HFFc6 (cell line): ENCODE results near the gene AFF2. TPM values are rescaled to one million over a fixed set of nuclear protein-coding genes. Genes with fewer than 3 reads are reported as not detected.
"Not testable (repeated sequence)": the region's sequence is repeated elsewhere in the genome, so short reads cannot be mapped to it uniquely, and the experiment has no call there.

Experiments
- DNase-seq: peaks from one replicate; pipeline ENCODE4 v3.0.0-alpha.2; 2018
- H3K27ac Mint-ChIP-seq: 2 replicates; pipeline ENCODE4 v1.8.0; 2020; ENCODE audit warnings: mild to moderate bottlenecking, mixed read lengths
- H3K27me3 Mint-ChIP-seq: 2 replicates; pipeline ENCODE4 v1.8.0; 2021; ENCODE audit warnings: mild to moderate bottlenecking, moderate library complexity, mixed read lengths; ENCODE audit not compliant: insufficient read depth
- H3K36me3 Mint-ChIP-seq: 2 replicates; pipeline ENCODE4 v1.8.0; 2021; ENCODE audit warnings: low read depth, mixed read lengths
- H3K4me1 Mint-ChIP-seq: 2 replicates; pipeline ENCODE4 v1.8.0; 2020; ENCODE audit warnings: low read depth, mixed read lengths
- H3K4me3 Mint-ChIP-seq: 2 replicates; pipeline ENCODE4 v1.8.0; 2020; ENCODE audit warnings: mild to moderate bottlenecking, moderate library complexity, mixed read lengths
- H3K9me3 Mint-ChIP-seq: 2 replicates; pipeline ENCODE4 v1.8.0; 2020; ENCODE audit warnings: mild to moderate bottlenecking, mixed read lengths
- total RNA-seq, 6 experiments: library from RNA; stranded (reverse); fragmentation: NEBNext Ultra II Directional; extraction: Animal tissue kit (Norgen Biotek cat#: 25700); gene quantifications; 2 replicates in 1 of 6; 3 replicates in 5 of 6; pipeline ENCODE4 v1.2.3, GENCODE V29; 2021
- TF ChIP-seq, protein P1 (sequence below): fragments of 200-600 bp; sonication (generic); IDR thresholded peaks from 2 replicates; pipeline ENCODE4 v1.5.0; 2021; ENCODE audit warnings: antibody characterized with exemption, mild to moderate bottlenecking

AFF2 gene
- total RNA-seq, 6 experiments from 2014 or later = not detected

DNA sequence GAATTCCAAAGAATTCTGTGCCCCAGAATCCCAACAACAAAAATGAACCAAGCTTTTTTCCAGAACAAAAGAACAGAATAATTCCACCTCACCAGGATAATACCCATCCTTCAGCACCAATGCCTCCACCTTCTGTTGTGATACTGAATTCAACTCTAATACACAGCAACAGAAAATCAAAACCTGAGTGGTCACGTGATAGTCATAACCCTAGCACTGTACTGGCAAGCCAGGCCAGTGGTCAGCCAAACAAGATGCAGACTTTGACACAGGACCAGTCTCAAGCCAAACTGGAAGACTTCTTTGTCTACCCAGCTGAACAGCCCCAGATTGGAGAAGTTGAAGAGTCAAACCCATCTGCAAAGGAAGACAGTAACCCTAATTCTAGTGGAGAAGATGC, 161.6 kb downstream of the AFF2 start:
- H3K27me3 Mint-ChIP-seq = no peaks in the 10 kb centered on the region; the same call in 1 of the 2 replicates
- no peak for DNase-seq
- no peaks in the 10 kb centered on the region for H3K4me1 Mint-ChIP-seq
- TF ChIP-seq, protein P1, sequence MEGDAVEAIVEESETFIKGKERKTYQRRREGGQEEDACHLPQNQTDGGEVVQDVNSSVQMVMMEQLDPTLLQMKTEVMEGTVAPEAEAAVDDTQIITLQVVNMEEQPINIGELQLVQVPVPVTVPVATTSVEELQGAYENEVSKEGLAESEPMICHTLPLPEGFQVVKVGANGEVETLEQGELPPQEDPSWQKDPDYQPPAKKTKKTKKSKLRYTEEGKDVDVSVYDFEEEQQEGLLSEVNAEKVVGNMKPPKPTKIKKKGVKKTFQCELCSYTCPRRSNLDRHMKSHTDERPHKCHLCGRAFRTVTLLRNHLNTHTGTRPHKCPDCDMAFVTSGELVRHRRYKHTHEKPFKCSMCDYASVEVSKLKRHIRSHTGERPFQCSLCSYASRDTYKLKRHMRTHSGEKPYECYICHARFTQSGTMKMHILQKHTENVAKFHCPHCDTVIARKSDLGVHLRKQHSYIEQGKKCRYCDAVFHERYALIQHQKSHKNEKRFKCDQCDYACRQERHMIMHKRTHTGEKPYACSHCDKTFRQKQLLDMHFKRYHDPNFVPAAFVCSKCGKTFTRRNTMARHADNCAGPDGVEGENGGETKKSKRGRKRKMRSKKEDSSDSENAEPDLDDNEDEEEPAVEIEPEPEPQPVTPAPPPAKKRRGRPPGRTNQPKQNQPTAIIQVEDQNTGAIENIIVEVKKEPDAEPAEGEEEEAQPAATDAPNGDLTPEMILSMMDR = no peak
- H3K27ac Mint-ChIP-seq = no peak overlapping the region
- no peaks in the 10 kb centered on the region for H3K36me3 Mint-ChIP-seq
- no peak overlapping the region for H3K4me3 Mint-ChIP-seq
- H3K9me3 Mint-ChIP-seq = peaks cover 18% of the 10 kb centered on the region

DNA sequence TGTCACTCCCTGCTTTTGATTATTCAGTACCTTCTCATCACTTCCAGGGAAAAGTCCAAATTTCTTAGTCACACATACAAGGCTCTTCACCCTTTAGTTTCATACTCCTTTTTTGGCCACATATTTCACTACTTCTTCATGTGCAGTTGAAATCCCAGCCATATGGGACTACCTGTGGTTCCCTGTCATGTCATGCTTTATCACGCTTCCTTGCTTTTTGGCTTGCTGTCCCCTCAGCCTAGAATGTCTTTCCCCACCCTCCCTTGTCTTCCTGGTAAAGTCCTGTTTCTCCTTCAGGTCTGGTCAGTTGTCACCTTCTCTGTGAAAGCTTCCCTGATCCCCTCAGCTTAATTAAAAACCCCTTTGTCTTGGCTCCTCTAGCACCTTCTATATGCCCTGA, 163.8 kb downstream of the AFF2 start:
- Mint-ChIP-seq H3K27ac (no peak overlapping the region), H3K4me3 (no peak overlapping the region), H3K36me3 (no peaks in the 10 kb centered on the region), H3K4me1 (no peaks in the 10 kb centered on the region), H3K27me3 (no peaks in the 10 kb centered on the region; the same call in 1 of the 2 replicates), H3K9me3 (peaks cover 22% of the 10 kb centered on the region)
- DNase-seq = no peak
- TF ChIP-seq, protein P1 = no peak

DNA sequence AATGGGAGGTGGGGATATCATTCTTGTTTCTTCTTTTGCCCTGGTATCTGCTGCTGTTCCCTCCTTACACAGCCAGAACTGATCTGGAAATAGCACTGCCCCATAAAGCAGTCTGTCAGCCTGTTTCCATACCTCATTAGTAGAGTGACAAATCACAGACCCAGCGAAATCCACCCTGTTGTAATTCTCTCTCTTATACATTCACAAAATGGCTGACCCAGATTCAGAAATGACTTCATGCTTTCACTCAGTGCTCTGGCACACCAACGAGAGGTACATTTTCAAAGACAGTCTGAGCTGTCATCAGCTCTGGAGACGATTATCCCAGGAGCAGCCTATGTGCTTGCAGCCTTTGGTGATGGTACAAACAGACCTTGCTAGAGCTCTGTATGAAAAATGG, 164.6 kb downstream of the AFF2 start:
- H3K27me3 Mint-ChIP-seq = no peaks in the 10 kb centered on the region; the same call in 1 of the 2 replicates
- H3K4me3 Mint-ChIP-seq = no peak overlapping the region
- H3K27ac Mint-ChIP-seq = no peak overlapping the region
- TF ChIP-seq, protein P1 = no peak
- no peak for DNase-seq
- no peaks in the 10 kb centered on the region for H3K36me3 Mint-ChIP-seq
- peaks cover 24% of the 10 kb centered on the region for H3K9me3 Mint-ChIP-seq
- no peaks in the 10 kb centered on the region for H3K4me1 Mint-ChIP-seq

DNA sequence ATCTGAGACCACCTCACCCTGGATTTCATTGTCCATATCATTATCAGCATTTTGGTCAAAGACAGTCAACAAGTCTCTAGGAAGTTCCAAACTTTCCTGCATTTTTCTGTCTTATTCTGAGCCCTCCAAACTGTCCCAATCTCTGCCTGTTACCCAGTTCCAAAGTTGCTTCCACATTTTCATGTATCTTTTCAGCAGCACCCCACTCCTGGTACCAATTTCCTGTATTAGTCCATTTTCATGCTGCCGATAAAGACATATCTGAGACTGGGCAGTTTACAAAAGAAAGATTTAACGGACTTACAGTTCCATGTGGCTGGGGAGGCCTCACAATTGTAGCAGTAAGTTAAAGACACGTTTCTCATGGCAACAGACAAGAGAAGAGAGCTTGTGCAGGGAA, 168.8 kb downstream of the AFF2 start:
- not testable (repeated sequence) for H3K27me3 Mint-ChIP-seq, H3K27ac Mint-ChIP-seq, DNase-seq, H3K4me3 Mint-ChIP-seq, H3K4me1 Mint-ChIP-seq, H3K36me3 Mint-ChIP-seq
- H3K9me3 Mint-ChIP-seq = peaks cover 23% of the 10 kb centered on the region

DNA sequence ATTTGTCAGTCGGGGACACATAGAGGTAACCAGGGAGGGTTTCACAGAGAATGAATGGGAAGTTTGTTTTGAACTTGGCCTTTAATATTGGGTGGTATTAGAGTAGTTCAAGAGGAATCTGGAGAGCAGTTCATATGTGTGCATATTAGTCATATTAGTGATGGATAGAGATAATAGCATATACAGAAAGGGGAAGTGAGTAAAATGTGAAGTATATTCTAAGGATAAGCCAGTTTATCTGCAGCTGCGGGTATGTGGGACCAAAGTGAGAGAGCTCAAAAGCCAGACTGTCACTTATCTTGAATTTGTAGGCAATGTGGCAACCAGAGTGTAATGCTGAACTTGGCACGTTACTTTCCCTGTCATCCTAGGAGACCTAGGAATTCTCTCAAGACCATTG, 169.9 kb downstream of the AFF2 start:
- H3K36me3 Mint-ChIP-seq = no peaks in the 10 kb centered on the region
- DNase-seq = no peak
- no peak overlapping the region for H3K4me3 Mint-ChIP-seq
- H3K4me1 Mint-ChIP-seq = no peaks in the 10 kb centered on the region
- H3K27me3 Mint-ChIP-seq = no peaks in the 10 kb centered on the region; the same call in 1 of the 2 replicates
- TF ChIP-seq, protein P1 = no peak
- H3K27ac Mint-ChIP-seq = no peak overlapping the region
- H3K9me3 Mint-ChIP-seq = peaks cover 22% of the 10 kb centered on the region

DNA sequence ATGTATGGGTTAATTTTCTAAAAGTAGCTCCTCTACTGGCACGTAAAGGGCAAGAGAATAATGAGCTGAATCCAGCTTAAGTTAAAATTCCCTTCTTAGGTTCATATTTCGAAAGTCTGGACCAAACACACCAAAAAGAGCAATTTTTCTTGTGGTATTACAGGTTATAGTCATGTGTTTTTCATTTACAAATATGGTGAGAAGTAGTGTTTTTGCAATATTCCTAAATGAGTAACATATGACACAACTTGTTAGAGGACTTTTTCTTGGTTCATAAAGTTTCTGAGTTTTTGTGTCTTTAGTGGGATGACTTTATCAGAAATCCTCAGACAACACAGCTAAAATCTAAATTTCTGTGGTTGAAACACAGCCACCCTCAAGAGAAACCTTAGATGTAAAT, 172.1 kb downstream of the AFF2 start:
- no peak for DNase-seq
- Mint-ChIP-seq H3K27me3 (no peaks in the 10 kb centered on the region; the same call in 1 of the 2 replicates), H3K27ac (no peak overlapping the region), H3K36me3 (no peaks in the 10 kb centered on the region), H3K4me1 (no peaks in the 10 kb centered on the region), H3K4me3 (no peak overlapping the region), H3K9me3 (peaks cover 24% of the 10 kb centered on the region)
- TF ChIP-seq, protein P1 = no peak
